Skeletal muscle cell (primary cell): Measurements from ENCODE around the gene GORASP1.
A peak's percentile ranks its signal among the peaks of the same experiment; 100 is the strongest.

Experiments
- DNase-seq: peaks from one replicate; pipeline ENCODE4 v3.0.0-alpha.2; 2010; ENCODE audit warnings: low read depth
- H3K4me3 ChIP-seq: 2 replicates; pipeline ENCODE4 v1.5.1; 2011; ENCODE audit warnings: low read depth, mild to moderate bottlenecking, control low read depth, low read length, moderate library complexity

Gene GORASP1

DNA sequence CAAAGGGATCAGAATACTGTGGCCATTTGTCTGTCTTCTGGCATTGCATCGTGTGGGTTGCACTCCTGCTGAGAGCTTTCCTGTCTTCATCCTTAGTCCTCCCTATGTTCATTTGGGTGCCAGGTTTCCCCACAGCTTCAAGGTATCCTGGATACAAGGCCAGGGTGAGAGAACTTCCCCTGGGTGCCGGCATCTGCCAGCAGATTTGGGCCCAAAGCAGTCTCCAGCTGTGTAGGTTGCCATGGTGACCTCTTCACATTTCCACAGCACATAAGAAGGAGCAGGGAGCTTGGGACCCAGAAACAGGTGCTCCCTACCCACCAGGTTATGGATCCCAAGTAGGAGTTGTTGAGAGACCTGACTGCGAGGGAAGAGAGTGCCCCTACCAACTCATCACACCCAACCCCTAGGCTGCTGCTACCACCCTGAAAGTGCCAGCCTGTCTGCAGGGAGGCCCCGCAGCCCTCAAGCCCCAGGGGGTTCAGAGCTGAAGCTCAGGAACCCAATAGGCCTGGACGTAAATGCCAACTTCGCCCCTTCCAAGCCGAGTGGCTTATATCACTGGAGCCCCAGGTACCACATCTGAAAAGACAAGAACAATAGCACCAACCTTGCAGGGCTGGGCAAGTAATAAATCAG lies 20.0 kb upstream of the GORASP1 start:
- no peak for DNase-seq

GRCh38 chr3:39126532-39127071 lies 19.2 kb upstream of the GORASP1 start:
- no peak overlapping the region for H3K4me3 ChIP-seq
- DNase-seq = no peak

More for the DNA sequence above, 20.0 kb upstream of the GORASP1 start:
- no peak overlapping the region for H3K4me3 ChIP-seq

GRCh38 chr3:39125841-39126500 lies 18.5 kb upstream of the GORASP1 start:
- no peak overlapping the region for H3K4me3 ChIP-seq
- no peak for DNase-seq

GRCh38 chr3:39124876-39125840 lies 17.7 kb upstream of the GORASP1 start:
- no peak for DNase-seq
- no peak overlapping the region for H3K4me3 ChIP-seq

DNA sequence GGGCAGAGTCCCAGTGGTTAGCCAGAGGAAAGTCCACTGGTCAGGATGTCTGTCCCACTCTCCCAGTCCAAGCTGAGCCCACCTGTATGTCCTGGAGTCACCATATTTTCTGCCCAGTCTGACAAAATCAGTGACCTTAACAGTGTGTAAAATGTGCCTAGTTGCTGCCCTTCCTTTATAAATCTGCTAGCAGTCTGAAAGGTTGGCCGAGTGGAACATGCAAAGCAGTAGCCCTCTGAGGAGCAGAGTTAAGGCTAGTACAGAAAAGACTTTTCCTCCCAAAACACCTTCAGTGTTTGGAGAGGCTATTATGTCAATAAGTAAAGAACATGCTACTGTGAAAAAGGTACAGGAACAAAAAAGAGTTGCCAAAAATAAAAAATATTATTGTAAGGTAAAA lies 15.4 kb upstream of the GORASP1 start:
- DNase-seq = no peak
- no peak overlapping the region for H3K4me3 ChIP-seq

DNA sequence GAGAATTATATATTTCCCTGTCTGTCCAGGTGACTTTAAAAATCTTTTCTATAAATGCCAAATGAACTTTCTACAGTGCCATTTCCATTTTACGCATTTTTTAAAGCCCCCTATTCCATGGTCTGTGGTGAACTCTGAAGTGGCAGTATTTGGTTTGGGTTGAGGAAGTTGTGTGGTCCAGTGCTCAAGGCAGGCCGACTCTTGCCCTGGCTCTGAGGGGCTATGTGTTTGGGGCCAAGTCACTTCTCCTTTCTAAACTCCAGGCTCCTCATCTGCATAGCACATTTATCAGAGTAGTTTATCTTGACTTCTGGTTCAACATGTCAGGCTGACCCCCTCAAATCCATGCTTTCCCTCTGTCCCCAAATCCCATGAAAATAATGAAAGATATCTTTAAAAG lies 14.2 kb upstream of the GORASP1 start:
- DNase-seq = no peak

DNA sequence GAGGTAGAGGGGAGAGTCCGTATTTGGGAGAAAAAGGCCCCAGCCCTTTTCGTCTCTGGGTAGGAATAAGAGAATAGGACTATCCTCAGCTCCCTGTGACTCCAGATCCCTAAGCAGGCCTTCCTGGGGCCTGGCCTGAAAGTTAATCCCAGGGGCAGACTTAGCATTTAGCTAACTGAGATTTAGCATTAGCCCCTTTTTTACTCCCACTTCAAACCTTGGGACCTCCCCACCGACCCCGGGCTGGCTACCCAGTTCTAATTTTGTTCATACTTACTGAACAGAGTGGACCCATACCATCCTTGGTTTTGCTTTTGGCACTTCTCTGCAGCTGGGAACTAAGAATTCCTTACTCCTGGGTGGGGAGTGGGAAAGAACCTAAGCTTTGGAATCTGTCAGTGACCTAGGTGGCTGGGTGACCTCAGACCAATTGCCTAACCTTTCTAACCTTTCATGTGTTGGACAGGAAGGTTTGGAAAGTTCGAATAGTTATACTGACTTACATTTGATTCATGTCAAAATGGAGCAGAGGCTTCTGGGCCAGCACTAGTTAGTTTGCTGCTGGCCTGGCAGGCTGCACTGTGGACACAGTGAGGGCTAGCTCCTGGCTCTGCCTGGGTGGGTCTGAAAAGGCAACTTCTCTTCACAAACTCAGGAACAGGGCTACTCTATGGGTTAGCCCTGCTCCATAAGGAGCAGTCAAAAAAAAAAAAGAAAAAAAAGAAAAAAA lies 11.7 kb upstream of the GORASP1 start:
- no peak overlapping the region for H3K4me3 ChIP-seq
- no peak for DNase-seq

More for the DNA sequence above, 14.2 kb upstream of the GORASP1 start:
- no peak overlapping the region for H3K4me3 ChIP-seq

GRCh38 chr3:39118079-39118478 lies 10.7 kb upstream of the GORASP1 start:
- no peak for DNase-seq
- H3K4me3 ChIP-seq = no peak overlapping the region

DNA sequence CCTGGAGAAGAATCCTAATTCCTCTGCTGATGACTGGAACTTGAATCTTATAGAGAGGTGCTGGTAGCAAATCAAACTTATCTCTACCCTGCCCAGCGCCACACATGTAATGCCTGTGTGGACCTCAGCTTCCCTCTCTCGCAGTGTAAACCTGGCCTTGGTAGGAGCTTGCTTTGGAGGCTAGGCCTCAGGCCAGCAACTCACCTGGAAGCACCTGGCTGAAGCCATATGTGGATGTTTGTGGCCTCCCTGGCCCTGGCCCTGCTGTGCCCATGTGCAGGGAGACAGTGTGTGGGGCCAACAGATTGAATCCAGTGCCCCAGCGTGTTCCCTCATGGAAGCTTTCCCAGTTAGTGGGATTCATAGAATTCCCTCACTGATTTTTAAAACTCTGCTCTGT lies 8.4 kb upstream of the GORASP1 start:
- no peak for DNase-seq
- no peak overlapping the region for H3K4me3 ChIP-seq

- no peak overlapping the region for H3K4me3 ChIP-seq
- DNase-seq = no peak
These were observed 7.0 kb upstream of the GORASP1 start for GRCh38 chr3:39114456-39114855.

GRCh38 chr3:39113291-39113690 lies 5.9 kb upstream of the GORASP1 start:
- no peak for DNase-seq
- H3K4me3 ChIP-seq = no peak overlapping the region

GRCh38 chr3:39112535-39112934 lies 5.1 kb upstream of the GORASP1 start:
- no peak for DNase-seq

GRCh38 chr3:39112113-39112512 lies 4.7 kb upstream of the GORASP1 start:
- no peak for DNase-seq
- H3K4me3 ChIP-seq = no peak overlapping the region

More at GRCh38 chr3:39112535-39112934, 5.1 kb upstream of the GORASP1 start:
- H3K4me3 ChIP-seq = no peak overlapping the region

DNA sequence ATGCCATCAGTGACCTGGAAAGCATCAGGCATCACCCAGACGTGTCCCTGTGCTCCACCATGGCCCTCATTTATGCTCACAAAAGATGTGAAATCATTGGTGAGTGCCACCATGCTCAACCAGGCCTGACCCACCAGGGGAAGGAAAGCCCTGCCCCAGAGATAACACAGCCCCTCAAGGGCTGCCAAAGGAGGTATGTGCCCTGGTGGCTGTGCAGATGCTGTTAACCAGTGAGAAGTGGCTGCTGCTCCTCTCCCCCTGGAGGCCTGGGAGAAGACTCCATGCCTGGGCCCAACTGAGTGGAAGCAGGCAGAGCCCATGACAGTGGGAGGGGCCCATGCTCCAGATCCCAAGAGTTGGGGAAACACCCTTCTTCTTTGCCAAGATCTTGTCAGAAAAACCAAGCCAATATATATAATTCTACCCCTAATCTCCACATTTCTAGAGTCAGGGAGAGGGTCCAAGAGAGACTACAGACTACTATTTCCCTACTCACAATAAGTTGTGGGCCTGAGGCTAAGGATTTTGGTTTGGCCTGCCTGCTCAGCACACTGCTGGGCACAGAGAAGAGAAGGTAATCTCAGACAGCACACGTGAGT lies 2.7 kb upstream of the GORASP1 start:
- no peak for DNase-seq

GRCh38 chr3:39109086-39109485 lies 1.7 kb upstream of the GORASP1 start:
- H3K4me3 ChIP-seq = no peak overlapping the region
- no peak for DNase-seq

More for the DNA sequence above, 2.7 kb upstream of the GORASP1 start:
- no peak overlapping the region for H3K4me3 ChIP-seq

DNA sequence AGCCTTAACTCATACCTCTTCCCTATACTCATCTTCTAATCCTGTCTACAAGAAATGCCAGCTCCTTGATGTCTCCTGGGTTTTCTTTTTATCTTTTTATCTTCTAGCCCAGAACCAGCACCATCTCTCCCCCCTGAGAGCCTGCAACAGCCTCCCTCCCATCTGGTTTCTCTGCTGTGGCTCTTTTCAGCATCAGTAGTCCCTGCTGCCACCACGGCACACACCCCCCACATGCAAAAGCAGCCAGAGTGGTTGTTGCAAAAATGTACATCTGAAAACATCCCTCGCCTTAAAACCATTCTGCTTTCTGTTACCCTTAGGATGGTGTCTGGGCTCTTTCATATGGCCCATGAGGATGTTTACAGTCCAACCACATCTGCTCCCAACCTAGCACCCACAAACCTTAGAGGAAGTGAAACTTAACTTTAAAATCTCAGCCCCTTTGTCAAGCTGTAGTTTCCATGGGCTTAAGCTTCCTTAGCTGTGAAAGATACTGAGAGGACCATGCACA lies 828 bp upstream of the GORASP1 start:
- H3K4me3 ChIP-seq = peak overlapping the region; percentile 80
- no peak for DNase-seq

GRCh38 chr3:39106851-39107387 lies 508 bp downstream of the GORASP1 start:
- no peak for DNase-seq
- H3K4me3 ChIP-seq = peak overlapping the region; percentile 80

DNA sequence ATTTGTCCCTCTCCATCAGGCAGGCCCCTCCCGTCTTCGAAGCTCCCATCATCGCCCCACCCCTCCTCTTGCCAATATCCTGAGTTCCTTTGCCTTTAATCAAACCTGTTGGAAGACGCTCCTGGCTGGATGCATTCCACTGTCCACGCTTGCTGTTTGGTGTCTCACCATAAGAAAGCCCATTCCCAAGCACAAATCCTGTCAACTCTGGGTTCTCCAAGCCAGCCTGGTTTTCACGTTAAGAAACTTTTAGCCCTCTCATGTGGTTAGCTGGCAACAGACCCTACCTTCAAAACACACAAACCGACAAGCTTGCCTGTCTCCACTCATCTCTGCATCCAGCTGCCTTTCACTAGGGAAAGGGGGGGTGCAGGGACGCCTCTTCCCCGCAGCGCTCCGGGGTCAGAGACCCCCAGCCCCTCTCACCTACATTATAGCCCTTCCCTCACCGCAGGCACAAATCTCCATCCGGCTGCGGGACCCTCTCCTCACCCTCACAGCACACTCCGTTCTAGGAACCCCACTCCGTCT lies 1.1 kb downstream of the GORASP1 start:
- no peak for DNase-seq
- H3K4me3 ChIP-seq = peak overlapping the region; percentile 80
